Chondrocyte (in vitro differentiated cells): ENCODE results near the gene MEN1. TPM values are rescaled to one million over a fixed set of nuclear protein-coding genes. Genes with fewer than 3 reads are reported as not detected.

Source experiments
- DNase-seq: peaks from one replicate; pipeline ENCODE4 v3.0.0; 2021; ENCODE audit warnings: mixed read lengths, low spot score
- H3K27ac Mint-ChIP-seq: one replicate; pipeline ENCODE4 v1.8.0; 2021; ENCODE audit warnings: mild to moderate bottlenecking, moderate library complexity, mixed read lengths; ENCODE audit not compliant: unreplicated experiment
- H3K27me3 Mint-ChIP-seq: 2 replicates; pipeline ENCODE4 v1.8.0; 2021; ENCODE audit warnings: low read depth, mixed read lengths
- H3K36me3 Mint-ChIP-seq: 2 replicates; pipeline ENCODE4 v1.8.0; 2021; ENCODE audit warnings: low read depth, mixed read lengths
- H3K4me1 Mint-ChIP-seq: 2 replicates; pipeline ENCODE4 v1.8.0; 2021; ENCODE audit warnings: low read depth, mild to moderate bottlenecking, mixed read lengths
- H3K4me3 Mint-ChIP-seq: one replicate; pipeline ENCODE4 v1.8.0; 2021; ENCODE audit warnings: mild to moderate bottlenecking, moderate library complexity, mixed read lengths; ENCODE audit not compliant: unreplicated experiment
- H3K9me3 Mint-ChIP-seq: 2 replicates; pipeline ENCODE4 v1.8.0; 2021; ENCODE audit warnings: low read depth, mixed read lengths
- total RNA-seq: library from RNA; stranded (reverse); gene quantifications from 3 replicates; pipeline ENCODE4 v1.2.1, GENCODE V29; 2021
- TF ChIP-seq, protein P1 (sequence below): fragments of 200-600 bp; sonication (generic); IDR thresholded peaks from 2 replicates; pipeline ENCODE4 v1.5.0; 2021; ENCODE audit warnings: antibody characterized with exemption, mild to moderate bottlenecking, moderate library complexity

MEN1 gene
- total RNA-seq, 1 donor from 2014 or later, result 19.5 TPM

DNA sequence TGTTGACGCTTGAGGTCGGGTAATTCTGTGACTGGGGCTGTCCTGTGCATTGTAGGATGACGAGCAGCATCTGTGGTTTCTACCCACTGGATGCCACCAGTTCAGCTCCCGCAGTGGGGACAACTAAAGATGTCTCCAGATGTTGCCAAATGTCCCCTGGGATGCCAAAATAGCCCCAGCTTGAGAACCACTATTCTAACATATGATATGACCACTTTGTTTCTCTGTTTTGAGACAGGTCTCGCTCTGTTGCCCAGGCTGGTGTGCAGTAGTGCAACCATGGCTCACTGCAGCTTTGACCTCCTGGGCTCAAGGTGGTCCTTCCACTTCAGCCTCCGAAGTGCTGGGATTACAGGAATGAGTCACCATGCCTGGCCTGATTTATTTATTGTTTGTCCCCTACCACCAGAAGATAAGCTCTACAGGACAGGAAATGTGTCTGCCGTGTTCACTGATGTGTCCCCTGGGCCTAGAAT, 4.4 kb upstream of the MEN1 start:
- Mint-ChIP-seq H3K27ac (no peak overlapping the region), H3K36me3 (no peaks in the 10 kb centered on the region), H3K9me3 (no peaks in the 10 kb centered on the region), H3K27me3 (peaks cover 1% of the 10 kb centered on the region), H3K4me1 (peaks cover 10% of the 10 kb centered on the region), H3K4me3 (no peak overlapping the region)
- no peak for DNase-seq
- TF ChIP-seq, protein P1, sequence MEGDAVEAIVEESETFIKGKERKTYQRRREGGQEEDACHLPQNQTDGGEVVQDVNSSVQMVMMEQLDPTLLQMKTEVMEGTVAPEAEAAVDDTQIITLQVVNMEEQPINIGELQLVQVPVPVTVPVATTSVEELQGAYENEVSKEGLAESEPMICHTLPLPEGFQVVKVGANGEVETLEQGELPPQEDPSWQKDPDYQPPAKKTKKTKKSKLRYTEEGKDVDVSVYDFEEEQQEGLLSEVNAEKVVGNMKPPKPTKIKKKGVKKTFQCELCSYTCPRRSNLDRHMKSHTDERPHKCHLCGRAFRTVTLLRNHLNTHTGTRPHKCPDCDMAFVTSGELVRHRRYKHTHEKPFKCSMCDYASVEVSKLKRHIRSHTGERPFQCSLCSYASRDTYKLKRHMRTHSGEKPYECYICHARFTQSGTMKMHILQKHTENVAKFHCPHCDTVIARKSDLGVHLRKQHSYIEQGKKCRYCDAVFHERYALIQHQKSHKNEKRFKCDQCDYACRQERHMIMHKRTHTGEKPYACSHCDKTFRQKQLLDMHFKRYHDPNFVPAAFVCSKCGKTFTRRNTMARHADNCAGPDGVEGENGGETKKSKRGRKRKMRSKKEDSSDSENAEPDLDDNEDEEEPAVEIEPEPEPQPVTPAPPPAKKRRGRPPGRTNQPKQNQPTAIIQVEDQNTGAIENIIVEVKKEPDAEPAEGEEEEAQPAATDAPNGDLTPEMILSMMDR, result no peak

- H3K4me1 Mint-ChIP-seq, result peaks cover 16% of the 10 kb centered on the region
- no peak overlapping the region for H3K4me3 Mint-ChIP-seq
- no peak for DNase-seq
- no peak overlapping the region for H3K27ac Mint-ChIP-seq
- H3K36me3 Mint-ChIP-seq, result no peaks in the 10 kb centered on the region
- peaks cover 1% of the 10 kb centered on the region for H3K27me3 Mint-ChIP-seq
- no peaks in the 10 kb centered on the region for H3K9me3 Mint-ChIP-seq
- TF ChIP-seq, protein P1, result no peak
Measured at GRCh38 chr11:64813826-64814225, 3.5 kb upstream of the MEN1 start.

GRCh38 chr11:64810891-64811272, 531 bp upstream of the MEN1 start:
- H3K36me3 Mint-ChIP-seq, result peaks cover 4% of the 10 kb centered on the region
- TF ChIP-seq, protein P1, result no peak
- H3K27ac Mint-ChIP-seq, result peak overlapping the region; percentile 54
- no peaks in the 10 kb centered on the region for H3K9me3 Mint-ChIP-seq
- H3K27me3 Mint-ChIP-seq, result peaks cover 1% of the 10 kb centered on the region
- peak overlapping the region; percentile 96 for H3K4me3 Mint-ChIP-seq
- peaks cover 19% of the 10 kb centered on the region for H3K4me1 Mint-ChIP-seq
- no peak for DNase-seq

DNA sequence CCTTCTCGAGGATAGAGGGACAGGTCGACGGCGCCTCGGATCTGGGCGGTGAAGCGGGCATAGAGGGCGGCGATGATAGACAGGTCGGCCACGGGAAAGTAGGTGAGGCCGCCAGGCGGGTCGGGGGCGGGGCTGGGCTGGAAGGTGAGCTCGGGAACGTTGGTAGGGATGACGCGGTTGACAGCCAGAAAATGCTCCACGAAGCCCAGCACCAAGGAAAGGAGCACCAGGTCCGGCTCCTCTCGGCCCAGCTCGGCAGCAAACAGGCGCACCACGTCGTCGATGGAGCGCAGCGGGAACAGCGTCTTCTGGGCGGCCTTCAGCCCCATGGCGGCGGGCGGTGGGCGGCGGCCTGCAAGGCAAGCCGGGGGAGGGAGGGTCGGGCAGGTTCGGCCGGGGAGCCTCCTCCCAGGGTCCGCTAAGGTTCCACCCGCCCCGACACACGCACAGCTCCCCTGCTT, 540 bp downstream of the MEN1 start:
- Mint-ChIP-seq H3K27ac (peak overlapping the region; percentile 54), H3K27me3 (no peaks in the 10 kb centered on the region), H3K9me3 (no peaks in the 10 kb centered on the region), H3K4me1 (peaks cover 19% of the 10 kb centered on the region), H3K4me3 (peak overlapping the region; percentile 96), H3K36me3 (peaks cover 6% of the 10 kb centered on the region)
- DNase-seq, result no peak
- TF ChIP-seq, protein P1, result no peak

DNA sequence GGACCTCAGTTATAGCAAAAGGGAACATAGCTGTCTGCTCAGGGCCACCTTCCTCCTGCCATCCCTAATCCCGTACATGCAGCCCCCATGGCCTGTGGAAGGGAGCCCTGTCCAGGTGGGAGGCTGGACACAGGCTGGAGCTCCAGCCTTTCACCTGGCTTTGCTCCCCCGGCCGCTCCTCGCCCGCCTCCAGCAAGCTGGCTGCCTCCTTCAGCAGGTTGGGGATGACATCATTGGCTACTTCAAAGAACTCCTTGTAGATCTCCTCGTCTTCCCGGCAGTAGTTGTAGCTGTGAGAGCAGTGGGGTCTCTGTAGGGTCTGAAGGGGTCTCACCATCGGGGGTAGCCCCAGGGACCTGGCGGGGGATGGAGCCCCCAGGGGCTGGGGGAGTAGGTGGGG, 4.9 kb downstream of the MEN1 start:
- H3K4me1 Mint-ChIP-seq, result peaks cover 27% of the 10 kb centered on the region
- H3K27ac Mint-ChIP-seq, result no peak overlapping the region
- no peak overlapping the region for H3K4me3 Mint-ChIP-seq
- TF ChIP-seq, protein P1, result no peak
- H3K36me3 Mint-ChIP-seq, result peaks cover 6% of the 10 kb centered on the region
- DNase-seq, result no peak
- H3K27me3 Mint-ChIP-seq, result no peaks in the 10 kb centered on the region
- H3K9me3 Mint-ChIP-seq, result no peaks in the 10 kb centered on the region
